Chondrocyte (in vitro differentiated cells): ENCODE results near the gene RUNX1. TPM values are rescaled to one million over a fixed set of nuclear protein-coding genes. Genes with fewer than 3 reads are reported as not detected.

Experiments used
- DNase-seq: peaks from one replicate; pipeline ENCODE4 v3.0.0; 2021; ENCODE audit warnings: mixed read lengths, low spot score
- H3K27ac Mint-ChIP-seq: one replicate; pipeline ENCODE4 v1.8.0; 2021; ENCODE audit warnings: mild to moderate bottlenecking, moderate library complexity, mixed read lengths; ENCODE audit not compliant: unreplicated experiment
- H3K27me3 Mint-ChIP-seq: 2 replicates; pipeline ENCODE4 v1.8.0; 2021; ENCODE audit warnings: low read depth, mixed read lengths
- H3K36me3 Mint-ChIP-seq: 2 replicates; pipeline ENCODE4 v1.8.0; 2021; ENCODE audit warnings: low read depth, mixed read lengths
- H3K4me1 Mint-ChIP-seq: 2 replicates; pipeline ENCODE4 v1.8.0; 2021; ENCODE audit warnings: low read depth, mild to moderate bottlenecking, mixed read lengths
- H3K4me3 Mint-ChIP-seq: one replicate; pipeline ENCODE4 v1.8.0; 2021; ENCODE audit warnings: mild to moderate bottlenecking, moderate library complexity, mixed read lengths; ENCODE audit not compliant: unreplicated experiment
- H3K9me3 Mint-ChIP-seq: 2 replicates; pipeline ENCODE4 v1.8.0; 2021; ENCODE audit warnings: low read depth, mixed read lengths
- total RNA-seq: library from RNA; stranded (reverse); gene quantifications from 3 replicates; pipeline ENCODE4 v1.2.1, GENCODE V29; 2021
- TF ChIP-seq, protein P1 (sequence below): fragments of 200-600 bp; sonication (generic); IDR thresholded peaks from 2 replicates; pipeline ENCODE4 v1.5.0; 2021; ENCODE audit warnings: antibody characterized with exemption, mild to moderate bottlenecking, moderate library complexity

Gene RUNX1
- total RNA-seq, 1 donor from 2014 or later = 37.9 TPM

DNA sequence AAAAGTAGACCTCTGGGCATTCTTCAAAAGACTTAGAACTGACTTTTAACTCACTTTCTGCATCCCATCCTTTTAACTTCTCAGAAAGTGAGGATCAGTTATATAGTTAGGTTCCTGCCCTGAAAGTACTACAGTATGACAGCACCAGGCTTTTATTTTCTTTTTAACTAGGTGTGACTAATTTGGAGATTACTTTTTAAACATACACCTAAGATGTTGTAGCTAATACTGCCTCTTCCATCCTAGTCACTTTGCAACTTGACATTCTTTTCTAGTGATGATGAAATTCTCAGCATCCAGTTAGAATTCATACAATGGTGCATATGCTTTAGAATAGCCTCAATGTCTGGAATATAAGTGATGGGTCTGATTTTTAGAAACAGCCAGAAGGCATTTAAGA, 24.6 kb downstream of the RUNX1 start:
- H3K4me1 Mint-ChIP-seq = peaks cover 29% of the 10 kb centered on the region
- H3K27me3 Mint-ChIP-seq = no peaks in the 10 kb centered on the region
- TF ChIP-seq, protein P1, sequence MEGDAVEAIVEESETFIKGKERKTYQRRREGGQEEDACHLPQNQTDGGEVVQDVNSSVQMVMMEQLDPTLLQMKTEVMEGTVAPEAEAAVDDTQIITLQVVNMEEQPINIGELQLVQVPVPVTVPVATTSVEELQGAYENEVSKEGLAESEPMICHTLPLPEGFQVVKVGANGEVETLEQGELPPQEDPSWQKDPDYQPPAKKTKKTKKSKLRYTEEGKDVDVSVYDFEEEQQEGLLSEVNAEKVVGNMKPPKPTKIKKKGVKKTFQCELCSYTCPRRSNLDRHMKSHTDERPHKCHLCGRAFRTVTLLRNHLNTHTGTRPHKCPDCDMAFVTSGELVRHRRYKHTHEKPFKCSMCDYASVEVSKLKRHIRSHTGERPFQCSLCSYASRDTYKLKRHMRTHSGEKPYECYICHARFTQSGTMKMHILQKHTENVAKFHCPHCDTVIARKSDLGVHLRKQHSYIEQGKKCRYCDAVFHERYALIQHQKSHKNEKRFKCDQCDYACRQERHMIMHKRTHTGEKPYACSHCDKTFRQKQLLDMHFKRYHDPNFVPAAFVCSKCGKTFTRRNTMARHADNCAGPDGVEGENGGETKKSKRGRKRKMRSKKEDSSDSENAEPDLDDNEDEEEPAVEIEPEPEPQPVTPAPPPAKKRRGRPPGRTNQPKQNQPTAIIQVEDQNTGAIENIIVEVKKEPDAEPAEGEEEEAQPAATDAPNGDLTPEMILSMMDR = no peak
- no peaks in the 10 kb centered on the region for H3K36me3 Mint-ChIP-seq
- DNase-seq = no peak
- H3K27ac Mint-ChIP-seq = no peak overlapping the region
- no peak overlapping the region for H3K4me3 Mint-ChIP-seq
- H3K9me3 Mint-ChIP-seq = no peaks in the 10 kb centered on the region

DNA sequence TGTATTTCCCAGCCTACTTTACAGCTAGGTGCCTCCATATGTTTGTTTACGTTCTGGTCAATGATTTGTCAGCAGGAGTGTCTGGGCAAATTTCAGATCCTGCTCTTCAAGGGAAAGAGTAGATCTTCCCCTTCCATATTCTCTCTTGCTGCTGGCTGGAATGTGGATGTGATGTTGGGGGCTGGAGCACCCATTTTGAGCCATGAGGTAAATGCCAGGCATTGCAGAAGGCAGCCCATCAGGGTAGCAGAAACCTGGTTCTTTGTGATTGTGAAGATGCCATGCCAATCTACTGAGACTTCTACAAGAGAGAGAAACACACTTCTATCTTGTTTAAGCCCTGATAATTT, 25.1 kb downstream of the RUNX1 start:
- TF ChIP-seq, protein P1 = no peak
- Mint-ChIP-seq H3K27me3 (no peaks in the 10 kb centered on the region), H3K4me3 (no peak overlapping the region), H3K9me3 (no peaks in the 10 kb centered on the region), H3K36me3 (no peaks in the 10 kb centered on the region), H3K27ac (no peak overlapping the region), H3K4me1 (peaks cover 29% of the 10 kb centered on the region)
- no peak for DNase-seq

DNA sequence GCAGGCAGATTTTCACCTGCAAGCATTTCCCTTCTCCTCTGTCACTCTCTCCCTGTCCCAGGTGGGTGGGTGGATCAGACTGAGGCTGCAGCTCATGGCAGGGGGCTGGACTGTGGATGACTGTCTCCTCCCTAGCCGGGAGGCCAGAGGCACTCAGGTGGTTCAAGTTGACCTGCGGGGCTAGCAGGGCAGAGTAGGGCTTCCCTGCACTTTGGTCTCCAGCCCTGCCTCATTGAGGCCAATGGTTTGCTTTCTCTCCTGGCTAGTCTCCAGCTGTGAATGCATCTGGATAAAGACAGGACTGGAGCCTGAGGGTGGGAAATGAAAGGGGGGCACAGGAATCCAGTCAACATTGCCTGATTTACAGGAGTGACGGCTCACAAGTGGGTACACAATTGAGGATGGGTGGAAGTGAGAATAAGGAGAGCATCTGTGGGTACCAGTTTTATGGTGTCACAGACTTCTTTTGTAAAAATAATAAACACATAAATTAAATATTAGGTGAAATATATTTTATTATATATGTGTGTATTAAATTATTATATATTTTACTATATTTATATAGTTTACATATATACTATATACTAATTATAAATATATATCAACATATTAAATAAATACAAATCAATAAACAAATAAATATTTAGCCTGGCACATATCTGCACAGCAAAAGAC, 25.6 kb downstream of the RUNX1 start:
- no peak overlapping the region for H3K4me3 Mint-ChIP-seq
- no peaks in the 10 kb centered on the region for H3K9me3 Mint-ChIP-seq
- H3K4me1 Mint-ChIP-seq = peaks cover 29% of the 10 kb centered on the region
- H3K27me3 Mint-ChIP-seq = no peaks in the 10 kb centered on the region
- TF ChIP-seq, protein P1 = no peak
- no peaks in the 10 kb centered on the region for H3K36me3 Mint-ChIP-seq
- no peak for DNase-seq
- no peak overlapping the region for H3K27ac Mint-ChIP-seq

DNA sequence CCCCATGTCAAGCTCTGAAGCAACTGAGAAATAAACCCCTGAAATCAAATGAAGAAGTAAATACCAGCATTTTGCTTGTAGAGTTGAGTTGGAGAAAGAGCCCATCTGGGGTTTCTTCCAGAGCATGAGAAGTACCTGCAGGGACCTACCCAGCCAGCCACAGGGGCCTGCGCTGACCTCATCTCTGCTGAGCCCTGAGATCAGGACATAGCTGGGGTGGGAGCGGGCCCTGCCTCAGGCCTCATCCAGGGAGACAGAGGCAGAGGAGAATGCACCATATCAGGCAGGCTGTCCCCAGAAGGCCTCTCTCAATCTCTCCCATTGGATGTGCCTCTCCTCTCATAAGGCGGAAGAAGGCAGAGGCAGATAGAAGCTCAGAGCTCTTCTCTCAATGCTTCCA, 27.6 kb downstream of the RUNX1 start:
- H3K27me3 Mint-ChIP-seq = no peaks in the 10 kb centered on the region
- TF ChIP-seq, protein P1 = no peak
- no peaks in the 10 kb centered on the region for H3K36me3 Mint-ChIP-seq

DNA sequence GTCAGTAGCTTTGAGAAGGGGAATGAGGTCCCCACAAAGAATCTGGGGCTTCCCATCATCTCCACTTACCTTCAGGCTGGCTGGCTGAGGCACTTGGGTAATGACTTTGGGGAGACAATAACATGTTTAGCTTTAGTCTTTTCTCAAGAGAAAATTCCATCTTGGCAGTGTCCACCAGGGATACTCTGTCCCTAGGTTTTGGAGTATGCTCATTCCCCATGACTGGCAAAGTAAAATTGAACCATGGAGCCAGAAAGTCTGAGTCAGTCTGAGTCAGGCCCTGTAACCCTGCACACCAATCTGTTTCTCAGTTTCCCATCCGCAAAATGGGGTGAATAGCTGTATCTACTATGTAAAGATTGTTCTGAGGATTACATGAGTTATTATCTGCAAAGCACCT, 28.2 kb downstream of the RUNX1 start:
- no peaks in the 10 kb centered on the region for H3K27me3 Mint-ChIP-seq
- no peak overlapping the region for H3K27ac Mint-ChIP-seq
- H3K9me3 Mint-ChIP-seq = no peaks in the 10 kb centered on the region
- no peak for DNase-seq
- peaks cover 5% of the 10 kb centered on the region for H3K4me1 Mint-ChIP-seq
- no peak overlapping the region for H3K4me3 Mint-ChIP-seq
- H3K36me3 Mint-ChIP-seq = no peaks in the 10 kb centered on the region
- TF ChIP-seq, protein P1 = no peak

More for the DNA sequence above, 27.6 kb downstream of the RUNX1 start:
- Mint-ChIP-seq H3K9me3 (no peaks in the 10 kb centered on the region), H3K27ac (no peak overlapping the region), H3K4me3 (no peak overlapping the region), H3K4me1 (peaks cover 10% of the 10 kb centered on the region)
- no peak for DNase-seq
